OCI-LY1 (cell line): ENCODE results near the gene IL1RAPL1.

ENCODE experiments used
- H2AFZ ChIP-seq: fragments of 200-600 bp; sonication (generic), shearing (Covaris generic); 2 replicates; pipeline ENCODE4 v1.6.0; 2014; ENCODE audit warnings: antibody characterized with exemption, mild to moderate bottlenecking, low read length
- H3F3A ChIP-seq: fragments of 200-600 bp; sonication (generic), shearing (Covaris generic); 2 replicates; pipeline ENCODE4 v1.6.0; 2014; ENCODE audit warnings: mild to moderate bottlenecking, antibody characterized with exemption, low read length, moderate library complexity; ENCODE audit not compliant: insufficient read depth
- H3K27ac ChIP-seq: fragments of 200-600 bp; sonication (generic); 2 replicates; pipeline ENCODE4 v1.5.1; 2014; ENCODE audit warnings: low read length, mixed run types, mild to moderate bottlenecking, low read depth; ENCODE audit not compliant: poor library complexity, severe bottlenecking
- H3K27me3 ChIP-seq: fragments of 200-600 bp; sonication (generic); 2 replicates; pipeline ENCODE4 v1.6.0; 2014; ENCODE audit warnings: antibody characterized with exemption, mild to moderate bottlenecking, low read length, moderate library complexity; ENCODE audit not compliant: insufficient read depth
- H3K36me3 ChIP-seq: fragments of 200-600 bp; sonication (generic); 2 replicates; pipeline ENCODE4 v1.6.1; 2014; ENCODE audit warnings: mild to moderate bottlenecking, antibody characterized with exemption, low read length, moderate library complexity, mixed read lengths; ENCODE audit not compliant: insufficient read depth
- H3K4me1 ChIP-seq: fragments of 200-600 bp; sonication (generic); 2 replicates; pipeline ENCODE4 v1.5.1; 2014; ENCODE audit warnings: mild to moderate bottlenecking, low read length, moderate library complexity; ENCODE audit not compliant: insufficient read depth, severe bottlenecking
- H3K4me2 ChIP-seq: fragments of 200-600 bp; sonication (generic), shearing (Covaris generic); 2 replicates; pipeline ENCODE4 v1.6.1; 2014; ENCODE audit warnings: low read length
- H3K4me3 ChIP-seq: fragments of 200-600 bp; sonication (generic); 2 replicates; pipeline ENCODE4 v1.5.1; 2014; ENCODE audit warnings: low read length, low read depth, mild to moderate bottlenecking, mixed read lengths; ENCODE audit not compliant: poor library complexity, severe bottlenecking
- H3K79me2 ChIP-seq: fragments of 200-600 bp; shearing (Covaris generic); 2 replicates; pipeline ENCODE4 v1.6.1; 2016; ENCODE audit warnings: mixed run types, low read length, mixed read lengths; ENCODE audit not compliant: insufficient read depth
- H3K9ac ChIP-seq: fragments of 200-600 bp; sonication (generic), shearing (Covaris generic); 2 replicates; pipeline ENCODE4 v1.6.1; 2014; ENCODE audit warnings: mild to moderate bottlenecking, low read length, mixed read lengths
- H3K9me2 ChIP-seq: fragments of 200-600 bp; sonication (generic), shearing (Covaris generic); 2 replicates; pipeline ENCODE4 v1.6.1; 2014; ENCODE audit warnings: low read depth, mild to moderate bottlenecking, low read length, mixed read lengths
- H3K9me3 ChIP-seq: fragments of 200-600 bp; shearing (Covaris generic); 2 replicates; pipeline ENCODE4 v1.6.1; 2014; ENCODE audit warnings: low read length, mixed read lengths
- H4K20me1 ChIP-seq: fragments of 200-600 bp; sonication (generic), shearing (Covaris generic); 2 replicates; pipeline ENCODE4 v1.6.0; 2016; ENCODE audit warnings: mild to moderate bottlenecking, low read length; ENCODE audit not compliant: insufficient read depth
- EZH2 ChIP-seq: fragments of 200-600 bp; sonication (generic), shearing (Covaris generic); IDR thresholded peaks from 2 replicates; pipeline ENCODE4 v1.8.0; 2017; ENCODE audit warnings: borderline replicate concordance, mixed run types, mild to moderate bottlenecking, antibody characterized with exemption, low read length, moderate library complexity, mixed read lengths
- TF ChIP-seq, protein P1 (sequence below): fragments of 200-600 bp; sonication (generic), shearing (Covaris generic); IDR thresholded peaks from 2 replicates; pipeline ENCODE4 v1.5.1; 2017; ENCODE audit warnings: mild to moderate bottlenecking, antibody characterized with exemption, low read length, moderate library complexity, mixed read lengths

Gene IL1RAPL1

GRCh38 chrX:28876408-28876807 lies 289.2 kb downstream of the IL1RAPL1 start:
- Histone ChIP-seq H3K9me3 (no peaks in the 10 kb centered on the region), H3K9me2 (no peaks in the 10 kb centered on the region), H3K4me2 (no peak overlapping the region), H3K79me2 (no peaks in the 10 kb centered on the region), H3K36me3 (no peaks in the 10 kb centered on the region), H3K27me3 (no peaks in the 10 kb centered on the region), H4K20me1 (no peaks in the 10 kb centered on the region), H2AFZ (no peak overlapping the region), H3K4me3 (no peak overlapping the region), H3K27ac (no peak overlapping the region), H3F3A (no peaks in the 10 kb centered on the region), H3K9ac (no peak overlapping the region), H3K4me1 (no peaks in the 10 kb centered on the region)
- TF ChIP-seq EZH2 = no peak
- TF ChIP-seq, protein P1, sequence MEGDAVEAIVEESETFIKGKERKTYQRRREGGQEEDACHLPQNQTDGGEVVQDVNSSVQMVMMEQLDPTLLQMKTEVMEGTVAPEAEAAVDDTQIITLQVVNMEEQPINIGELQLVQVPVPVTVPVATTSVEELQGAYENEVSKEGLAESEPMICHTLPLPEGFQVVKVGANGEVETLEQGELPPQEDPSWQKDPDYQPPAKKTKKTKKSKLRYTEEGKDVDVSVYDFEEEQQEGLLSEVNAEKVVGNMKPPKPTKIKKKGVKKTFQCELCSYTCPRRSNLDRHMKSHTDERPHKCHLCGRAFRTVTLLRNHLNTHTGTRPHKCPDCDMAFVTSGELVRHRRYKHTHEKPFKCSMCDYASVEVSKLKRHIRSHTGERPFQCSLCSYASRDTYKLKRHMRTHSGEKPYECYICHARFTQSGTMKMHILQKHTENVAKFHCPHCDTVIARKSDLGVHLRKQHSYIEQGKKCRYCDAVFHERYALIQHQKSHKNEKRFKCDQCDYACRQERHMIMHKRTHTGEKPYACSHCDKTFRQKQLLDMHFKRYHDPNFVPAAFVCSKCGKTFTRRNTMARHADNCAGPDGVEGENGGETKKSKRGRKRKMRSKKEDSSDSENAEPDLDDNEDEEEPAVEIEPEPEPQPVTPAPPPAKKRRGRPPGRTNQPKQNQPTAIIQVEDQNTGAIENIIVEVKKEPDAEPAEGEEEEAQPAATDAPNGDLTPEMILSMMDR = no peak

DNA sequence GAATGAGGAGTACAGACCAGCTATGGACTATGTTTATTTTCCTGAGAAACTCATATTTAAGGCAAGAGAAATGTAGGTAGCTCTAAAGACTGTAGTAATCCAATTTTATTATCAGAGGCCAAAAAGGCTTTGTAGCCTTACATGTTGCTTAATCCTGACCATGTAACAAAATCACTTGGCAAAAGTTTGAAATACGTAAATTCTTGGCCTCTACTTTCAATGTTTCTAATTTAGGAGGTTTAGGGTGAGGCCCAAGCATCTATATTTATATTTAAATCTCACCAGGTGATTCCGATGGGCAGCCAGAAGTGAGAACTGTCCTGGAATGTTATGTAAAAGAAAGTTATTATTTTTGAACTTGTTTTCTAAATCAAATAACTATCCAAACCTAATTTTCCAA lies 289.7 kb downstream of the IL1RAPL1 start:
- H3K36me3 ChIP-seq = no peaks in the 10 kb centered on the region
- H2AFZ ChIP-seq = no peak overlapping the region
- H3K79me2 ChIP-seq = no peaks in the 10 kb centered on the region
- no peaks in the 10 kb centered on the region for H3K9me3 ChIP-seq
- H3K4me3 ChIP-seq = no peak overlapping the region
- H3K27ac ChIP-seq = no peak overlapping the region
- H4K20me1 ChIP-seq = no peaks in the 10 kb centered on the region
- H3K9me2 ChIP-seq = no peaks in the 10 kb centered on the region
- H3K4me2 ChIP-seq = no peak overlapping the region
- no peak overlapping the region for H3K9ac ChIP-seq
- TF ChIP-seq, protein P1 = no peak
- TF ChIP-seq EZH2 = no peak
- H3K4me1 ChIP-seq = no peaks in the 10 kb centered on the region
- H3K27me3 ChIP-seq = no peaks in the 10 kb centered on the region
- H3F3A ChIP-seq = no peaks in the 10 kb centered on the region

GRCh38 chrX:28880136-28880535 lies 292.9 kb downstream of the IL1RAPL1 start:
- Histone ChIP-seq H3K9me3 (no peaks in the 10 kb centered on the region), H3K4me3 (no peak overlapping the region), H3F3A (no peaks in the 10 kb centered on the region), H3K4me2 (no peak overlapping the region), H3K27ac (no peak overlapping the region), H3K4me1 (no peaks in the 10 kb centered on the region), H3K9me2 (no peaks in the 10 kb centered on the region), H2AFZ (no peak overlapping the region), H3K36me3 (no peaks in the 10 kb centered on the region), H3K9ac (no peak overlapping the region), H3K79me2 (no peaks in the 10 kb centered on the region), H3K27me3 (no peaks in the 10 kb centered on the region), H4K20me1 (no peaks in the 10 kb centered on the region)
- no peak for TF ChIP-seq EZH2
- TF ChIP-seq, protein P1 = no peak
